GM23338 (cell line): ENCODE data around the gene UBE2G1. TPM values are rescaled to one million over a fixed set of nuclear protein-coding genes. Genes with fewer than 3 reads are reported as not detected.

Experiments
- ATAC-seq: fragments of 200-7000 bp; cut with Tn5 transposase; 3 replicates; pipeline ENCODE4 v1.9.1; 2020
- DNase-seq: peaks from one replicate; pipeline ENCODE4 v3.0.0-alpha.2; 2015; ENCODE audit warnings: low spot score
- H2AFZ ChIP-seq: fragments of 200-600 bp; sonication (generic); 2 replicates; pipeline ENCODE4 v1.8.0; 2016; ENCODE audit warnings: antibody characterized with exemption, mild to moderate bottlenecking, moderate library complexity
- H3F3A ChIP-seq: fragments of 200-600 bp; sonication (generic); replicated peaks from 2 replicates; pipeline ENCODE4 v1.8.0; 2017; ENCODE audit warnings: antibody characterized with exemption, mixed run types, low read depth
- H3K27ac ChIP-seq: fragments of 200-600 bp; sonication (generic); 2 replicates; pipeline ENCODE4 v1.6.1; 2016; ENCODE audit warnings: low read depth
- H3K27me3 ChIP-seq: fragments of 200-600 bp; sonication (generic); 2 replicates; pipeline ENCODE4 v1.8.0; 2016; ENCODE audit warnings: mild to moderate bottlenecking, mixed run types, moderate library complexity; ENCODE audit not compliant: insufficient read depth
- H3K36me3 ChIP-seq: fragments of 200-600 bp; sonication (generic); 2 replicates; pipeline ENCODE4 v1.8.0; 2016; ENCODE audit warnings: mild to moderate bottlenecking; ENCODE audit not compliant: insufficient read depth
- H3K4me1 ChIP-seq: fragments of 200-600 bp; sonication (generic); 2 replicates; pipeline ENCODE4 v1.8.0; 2016; ENCODE audit warnings: mild to moderate bottlenecking, moderate library complexity; ENCODE audit not compliant: insufficient read depth
- H3K4me2 ChIP-seq: fragments of 200-600 bp; sonication (generic); 2 replicates; pipeline ENCODE4 v1.7.1; 2017; ENCODE audit warnings: mixed run types
- H3K4me3 ChIP-seq: fragments of 200-600 bp; sonication (generic); 2 replicates; pipeline ENCODE4 v1.6.1; 2016; ENCODE audit warnings: mixed run types
- H3K79me2 ChIP-seq: fragments of 200-600 bp; sonication (generic); replicated peaks from 2 replicates; pipeline ENCODE4 v1.8.0; 2017; ENCODE audit warnings: mild to moderate bottlenecking; ENCODE audit not compliant: insufficient read depth
- H3K9me2 ChIP-seq: fragments of 200-600 bp; sonication (generic); 2 replicates; pipeline ENCODE4 v1.8.0; 2017; ENCODE audit not compliant: insufficient read depth
- H4K20me1 ChIP-seq: fragments of 200-600 bp; sonication (generic); replicated peaks from 2 replicates; pipeline ENCODE4 v1.8.0; 2017; ENCODE audit warnings: mild to moderate bottlenecking; ENCODE audit not compliant: insufficient read depth
- H3K27ac Mint-ChIP-seq: 2 replicates; pipeline ENCODE4 v1.8.0; 2020; ENCODE audit warnings: inconsistent platforms, mild to moderate bottlenecking, moderate library complexity, mixed read lengths
- H3K27me3 Mint-ChIP-seq: 3 replicates; pipeline ENCODE4 v1.8.0; 2022; ENCODE audit warnings: low read depth, mild to moderate bottlenecking, moderate library complexity, mixed read lengths, inconsistent platforms; ENCODE audit not compliant: insufficient read depth, poor library complexity
- H3K36me3 Mint-ChIP-seq: 3 replicates; pipeline ENCODE4 v1.8.0; 2021; ENCODE audit warnings: low read depth, mild to moderate bottlenecking, inconsistent platforms, moderate library complexity, mixed read lengths
- H3K4me1 Mint-ChIP-seq: 3 replicates; pipeline ENCODE4 v1.8.0; 2020; ENCODE audit warnings: mild to moderate bottlenecking, inconsistent platforms, mixed read lengths
- H3K4me3 Mint-ChIP-seq: 3 replicates; pipeline ENCODE4 v1.8.0; 2021; ENCODE audit warnings: moderate library complexity, mild to moderate bottlenecking, inconsistent platforms, mixed read lengths
- H3K9me3 Mint-ChIP-seq: 3 replicates; pipeline ENCODE4 v1.8.0; 2020; ENCODE audit warnings: moderate library complexity, mild to moderate bottlenecking, inconsistent platforms, mixed read lengths
- ETS1 ChIP-seq: IDR thresholded peaks from 2 replicates; pipeline ENCODE4 v1.6.1; 2016; ENCODE audit warnings: antibody characterized with exemption
- EZH2 ChIP-seq: fragments of 200-600 bp; sonication (generic); IDR thresholded peaks from one replicate; pipeline ENCODE4 v1.8.0; 2017; ENCODE audit warnings: antibody characterized with exemption, mild to moderate bottlenecking, low read depth; ENCODE audit not compliant: unreplicated experiment
- EZH2phosphoT487 ChIP-seq: fragments of 200-600 bp; sonication (generic); IDR thresholded peaks from one replicate; pipeline ENCODE4 v1.8.1; 2018; ENCODE audit warnings: antibody characterized with exemption; ENCODE audit not compliant: unreplicated experiment
- NANOG ChIP-seq: IDR thresholded peaks from 2 replicates; pipeline ENCODE4 v1.6.1; 2016; ENCODE audit warnings: antibody characterized with exemption, borderline replicate concordance
- REST ChIP-seq: IDR thresholded peaks from one replicate; pipeline ENCODE4 v1.6.1; 2018; ENCODE audit warnings: antibody characterized with exemption; ENCODE audit not compliant: unreplicated experiment
- ZNF114 ChIP-seq: fragments of 250-450 bp; sonication (Bioruptor Pico); IDR thresholded peaks from 2 replicates; pipeline ENCODE4 v1.5.0; 2020; ENCODE audit warnings: mild to moderate bottlenecking, moderate library complexity
- polyA plus RNA-seq: library from polyadenylated mRNA; unstranded; fragments of >200 nt; fragmentation: Nextera tagmentation; extraction: Ambion mirVana; gene quantifications from 2 replicates; pipeline ENCODE4 v1.2.1, GENCODE V29; 2016
- total RNA-seq: library from RNA; depleted of rRNA; stranded (reverse); fragments of >200 nt; shearing (Covaris generic); gene quantifications from 2 replicates; pipeline ENCODE4 v1.2.3, GENCODE V29; 2014
- TF ChIP-seq, protein P1 (sequence below): fragments of 250-450 bp; sonication (Bioruptor Pico); IDR thresholded peaks from 2 replicates; pipeline ENCODE4 v1.5.0; 2020; ENCODE audit warnings: mild to moderate bottlenecking, moderate library complexity

The UBE2G1 gene
- total and polyA plus RNA-seq, 2 experiments from 2014 or later: 71.9 to 145 TPM

- H4K20me1 ChIP-seq: peaks cover 4% of the 10 kb centered on the region; the same call in 1 of the 2 replicates
- H3K36me3 ChIP-seq: peaks cover 4% of the 10 kb centered on the region
- TF ChIP-seq, protein P1, sequence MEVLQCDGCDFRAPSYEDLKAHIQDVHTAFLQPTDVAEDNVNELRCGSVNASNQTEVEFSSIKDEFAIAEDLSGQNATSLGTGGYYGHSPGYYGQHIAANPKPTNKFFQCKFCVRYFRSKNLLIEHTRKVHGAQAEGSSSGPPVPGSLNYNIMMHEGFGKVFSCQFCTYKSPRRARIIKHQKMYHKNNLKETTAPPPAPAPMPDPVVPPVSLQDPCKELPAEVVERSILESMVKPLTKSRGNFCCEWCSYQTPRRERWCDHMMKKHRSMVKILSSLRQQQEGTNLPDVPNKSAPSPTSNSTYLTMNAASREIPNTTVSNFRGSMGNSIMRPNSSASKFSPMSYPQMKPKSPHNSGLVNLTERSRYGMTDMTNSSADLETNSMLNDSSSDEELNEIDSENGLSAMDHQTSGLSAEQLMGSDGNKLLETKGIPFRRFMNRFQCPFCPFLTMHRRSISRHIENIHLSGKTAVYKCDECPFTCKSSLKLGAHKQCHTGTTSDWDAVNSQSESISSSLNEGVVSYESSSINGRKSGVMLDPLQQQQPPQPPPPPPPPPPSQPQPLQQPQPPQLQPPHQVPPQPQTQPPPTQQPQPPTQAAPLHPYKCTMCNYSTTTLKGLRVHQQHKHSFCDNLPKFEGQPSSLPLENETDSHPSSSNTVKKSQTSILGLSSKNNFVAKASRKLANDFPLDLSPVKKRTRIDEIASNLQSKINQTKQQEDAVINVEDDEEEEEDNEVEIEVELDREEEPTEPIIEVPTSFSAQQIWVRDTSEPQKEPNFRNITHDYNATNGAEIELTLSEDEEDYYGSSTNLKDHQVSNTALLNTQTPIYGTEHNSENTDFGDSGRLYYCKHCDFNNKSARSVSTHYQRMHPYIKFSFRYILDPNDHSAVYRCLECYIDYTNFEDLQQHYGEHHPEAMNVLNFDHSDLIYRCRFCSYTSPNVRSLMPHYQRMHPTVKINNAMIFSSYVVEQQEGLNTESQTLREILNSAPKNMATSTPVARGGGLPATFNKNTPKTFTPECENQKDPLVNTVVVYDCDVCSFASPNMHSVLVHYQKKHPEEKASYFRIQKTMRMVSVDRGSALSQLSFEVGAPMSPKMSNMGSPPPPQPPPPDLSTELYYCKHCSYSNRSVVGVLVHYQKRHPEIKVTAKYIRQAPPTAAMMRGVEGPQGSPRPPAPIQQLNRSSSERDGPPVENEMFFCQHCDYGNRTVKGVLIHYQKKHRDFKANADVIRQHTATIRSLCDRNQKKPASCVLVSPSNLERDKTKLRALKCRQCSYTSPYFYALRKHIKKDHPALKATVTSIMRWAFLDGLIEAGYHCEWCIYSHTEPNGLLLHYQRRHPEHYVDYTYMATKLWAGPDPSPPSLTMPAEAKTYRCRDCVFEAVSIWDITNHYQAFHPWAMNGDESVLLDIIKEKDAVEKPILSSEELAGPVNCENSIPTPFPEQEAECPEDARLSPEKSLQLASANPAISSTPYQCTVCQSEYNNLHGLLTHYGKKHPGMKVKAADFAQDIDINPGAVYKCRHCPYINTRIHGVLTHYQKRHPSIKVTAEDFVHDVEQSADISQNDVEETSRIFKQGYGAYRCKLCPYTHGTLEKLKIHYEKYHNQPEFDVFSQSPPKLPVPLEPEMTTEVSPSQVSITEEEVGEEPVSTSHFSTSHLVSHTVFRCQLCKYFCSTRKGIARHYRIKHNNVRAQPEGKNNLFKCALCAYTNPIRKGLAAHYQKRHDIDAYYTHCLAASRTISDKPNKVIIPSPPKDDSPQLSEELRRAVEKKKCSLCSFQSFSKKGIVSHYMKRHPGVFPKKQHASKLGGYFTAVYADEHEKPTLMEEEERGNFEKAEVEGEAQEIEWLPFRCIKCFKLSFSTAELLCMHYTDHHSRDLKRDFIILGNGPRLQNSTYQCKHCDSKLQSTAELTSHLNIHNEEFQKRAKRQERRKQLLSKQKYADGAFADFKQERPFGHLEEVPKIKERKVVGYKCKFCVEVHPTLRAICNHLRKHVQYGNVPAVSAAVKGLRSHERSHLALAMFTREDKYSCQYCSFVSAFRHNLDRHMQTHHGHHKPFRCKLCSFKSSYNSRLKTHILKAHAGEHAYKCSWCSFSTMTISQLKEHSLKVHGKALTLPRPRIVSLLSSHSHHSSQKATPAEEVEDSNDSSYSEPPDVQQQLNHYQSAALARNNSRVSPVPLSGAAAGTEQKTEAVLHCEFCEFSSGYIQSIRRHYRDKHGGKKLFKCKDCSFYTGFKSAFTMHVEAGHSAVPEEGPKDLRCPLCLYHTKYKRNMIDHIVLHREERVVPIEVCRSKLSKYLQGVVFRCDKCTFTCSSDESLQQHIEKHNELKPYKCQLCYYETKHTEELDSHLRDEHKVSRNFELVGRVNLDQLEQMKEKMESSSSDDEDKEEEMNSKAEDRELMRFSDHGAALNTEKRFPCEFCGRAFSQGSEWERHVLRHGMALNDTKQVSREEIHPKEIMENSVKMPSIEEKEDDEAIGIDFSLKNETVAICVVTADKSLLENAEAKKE: no peak
- no peak for TF ChIP-seq ETS1
- TF ChIP-seq ZNF114 (CRISPR knock-in tag): no peak
- no peak for TF ChIP-seq EZH2phosphoT487
- TF ChIP-seq NANOG: no peak
- TF ChIP-seq REST: no peak
- no peak for TF ChIP-seq EZH2
- H3K27ac ChIP-seq: no peak overlapping the region
- no peak overlapping the region for H3K27ac Mint-ChIP-seq
- no peaks in the 10 kb centered on the region for H3K27me3 ChIP-seq
- no peak overlapping the region for H2AFZ ChIP-seq
- H3K79me2 ChIP-seq: 0 out of 2 replicates have a peak, but pooled peaks cover 8% of the 10 kb centered on the region
- no peaks in the 10 kb centered on the region for H3K27me3 Mint-ChIP-seq
- H3K4me3 Mint-ChIP-seq: no peak overlapping the region
- H3K36me3 Mint-ChIP-seq: peaks cover 36% of the 10 kb centered on the region; the same call in 2 of the 3 replicates
- no peaks in the 10 kb centered on the region for H3K9me2 ChIP-seq
- DNase-seq (no peak), ATAC-seq (no peak)
- no peaks in the 10 kb centered on the region for H3F3A ChIP-seq
- H3K4me2 ChIP-seq: no peak overlapping the region
- no peak overlapping the region for H3K4me3 ChIP-seq
- H3K4me1 Mint-ChIP-seq: no peaks in the 10 kb centered on the region
- no peaks in the 10 kb centered on the region for H3K9me3 Mint-ChIP-seq
- H3K4me1 ChIP-seq: no peaks in the 10 kb centered on the region
Measured at GRCh38 chr17:4234401-4234800, 132.1 kb downstream of the UBE2G1 start.
